A549 (cell line): Measurements from ENCODE around the gene DIAPH2. TPM values are rescaled to one million over a fixed set of nuclear protein-coding genes. Genes with fewer than 3 reads are reported as not detected.

Source experiments
- ATAC-seq, 2 experiments: fragments of 200-7000 bp in 1 of 2; fragments of >200 bp in 1 of 2; cut with Nextera tagmentation in 1 of 2; cut with Tn5 transposase in 1 of 2; 3 replicates each; pipeline versions ENCODE4 v1.8.0 to v1.9.1; 2018 to 2020; ENCODE audit warnings: mild to moderate bottlenecking in 1 of 2, moderate library complexity in 1 of 2
- CTCF ChIA-PET: fragments of 300-600 bp; sonication (Branson Sonifier 250); formaldehyde crosslinking; extraction: SDS; loops from one replicate; lab custom pipeline; 2021; ENCODE audit warnings: antibody characterized with exemption, inconsistent platforms; lab: Yijun Ruan, JAX
- POLR2A ChIA-PET: fragments of 350-600 bp; formaldehyde crosslinking; extraction: SDS; loops from one replicate; lab custom pipeline; 2021; ENCODE audit warnings: antibody characterized with exemption, inconsistent platforms; lab: Yijun Ruan, JAX
- DNase-seq, 2 experiments: peaks; one replicate each; pipeline versions ENCODE4 v3.0.0 to v3.0.0-alpha.2; 2011 to 2016; ENCODE audit warnings: low read depth in 1 of 2, low spot score in 1 of 2
- FAIRE-seq: peaks from 2 replicates; lab custom pipeline; 2011; peaks lifted over from hg19 to GRCh38; lab: Jason Lieb, UNC
- H3K27ac ChIP-seq, 2 experiments: fragments of >200 bp; sonication (Bioruptor Twin); formaldehyde crosslinking; 3 replicates each; pipeline ENCODE4 v1.5.1; 2016 to 2017
- H3K4me1 ChIP-seq: fragments of >200 bp; sonication (Bioruptor Twin); formaldehyde crosslinking; 3 replicates; pipeline ENCODE4 v1.6.1; 2016
- H3K4me2 ChIP-seq: fragments of >200 bp; sonication (Bioruptor Twin); formaldehyde crosslinking; 3 replicates; pipeline ENCODE4 v1.6.1; 2016
- H3K4me3 ChIP-seq: fragments of >200 bp; sonication (Bioruptor Twin); formaldehyde crosslinking; 3 replicates; pipeline ENCODE4 v1.5.1; 2016
- H3K9me3 ChIP-seq: fragments of >200 bp; sonication (Bioruptor Twin); formaldehyde crosslinking; 3 replicates; pipeline ENCODE4 v1.6.1; 2016
- BHLHE40 ChIP-seq: IDR thresholded peaks from 2 replicates; pipeline ENCODE4 v1.6.1; 2012; ENCODE audit warnings: low read depth, low read length, inconsistent platforms
- CBX2 ChIP-seq: fragments of 200-600 bp; sonication (generic); IDR thresholded peaks from 2 replicates; pipeline ENCODE4 v1.6.1; 2016; ENCODE audit warnings: low read depth, mild to moderate bottlenecking, borderline replicate concordance
- CBX8 ChIP-seq: fragments of 200-600 bp; sonication (generic); IDR thresholded peaks from 2 replicates; pipeline ENCODE4 v1.6.1; 2016
- CHD2 ChIP-seq: fragments of 150-350 bp; IDR thresholded peaks from 2 replicates; pipeline ENCODE4 v1.6.1; 2014; ENCODE audit warnings: low read length; ENCODE audit not compliant: partially characterized antibody
- EHF ChIP-seq: fragments of 250-450 bp; sonication (Bioruptor Pico); IDR thresholded peaks from 2 replicates; pipeline ENCODE4 v1.5.0; 2020; ENCODE audit warnings: mild to moderate bottlenecking
- EHMT2 ChIP-seq: fragments of 200-600 bp; sonication (generic); IDR thresholded peaks from 2 replicates; pipeline ENCODE4 v1.6.1; 2016; ENCODE audit warnings: antibody characterized with exemption, low read depth, mild to moderate bottlenecking, moderate library complexity
- ESRRA ChIP-seq: fragments of 150-350 bp; IDR thresholded peaks from 2 replicates; pipeline ENCODE4 v1.6.1; 2014; ENCODE audit warnings: mild to moderate bottlenecking, low read length, borderline replicate concordance
- FOSB ChIP-seq: fragments of 250-450 bp; sonication (Bioruptor Pico); IDR thresholded peaks from 2 replicates; pipeline ENCODE4 v1.5.0; 2020; ENCODE audit warnings: mild to moderate bottlenecking, moderate library complexity
- FOXS1 ChIP-seq: fragments of 250-450 bp; sonication (Bioruptor Pico); IDR thresholded peaks from 2 replicates; pipeline ENCODE4 v1.5.0; 2020; ENCODE audit warnings: mild to moderate bottlenecking, moderate library complexity
- GATA3 ChIP-seq: IDR thresholded peaks from 2 replicates; pipeline ENCODE4 v1.6.1; 2012; ENCODE audit warnings: borderline replicate concordance
- HOXB5 ChIP-seq: fragments of 250-450 bp; sonication (Bioruptor Pico); IDR thresholded peaks from 2 replicates; pipeline ENCODE4 v1.5.0; 2020; ENCODE audit warnings: mild to moderate bottlenecking, moderate library complexity
- JUN ChIP-seq, 2 experiments: fragments of >200 bp; sonication (Bioruptor Twin); formaldehyde crosslinking; IDR thresholded peaks; 2 replicates in 1 of 2; 3 replicates in 1 of 2; pipeline ENCODE4 v1.6.1; 2016 to 2017
- JUNB ChIP-seq: fragments of >200 bp; sonication (Bioruptor Twin); formaldehyde crosslinking; IDR thresholded peaks from 2 replicates; pipeline ENCODE4 v1.6.1; 2016
- KDM1A ChIP-seq: fragments of 200-600 bp; sonication (generic); IDR thresholded peaks from 2 replicates; pipeline ENCODE4 v1.6.1; 2016; ENCODE audit warnings: low read depth, mild to moderate bottlenecking
- MYC ChIP-seq: IDR thresholded peaks from 2 replicates; pipeline ENCODE4 v1.6.1; 2012; ENCODE audit warnings: mild to moderate bottlenecking, inconsistent platforms, low read length, improper control_type of control experiment, borderline replicate concordance
- PBX3 ChIP-seq: IDR thresholded peaks from 2 replicates; pipeline ENCODE4 v1.6.1; 2012
- PHF8 ChIP-seq: fragments of 200-600 bp; sonication (generic); IDR thresholded peaks from 2 replicates; pipeline ENCODE4 v1.6.1; 2016; ENCODE audit warnings: low read depth, mild to moderate bottlenecking, antibody characterized with exemption, moderate library complexity, borderline replicate concordance
- RARB ChIP-seq: fragments of 250-450 bp; sonication (Bioruptor Pico); IDR thresholded peaks from 2 replicates; pipeline ENCODE4 v1.8.0; 2021; ENCODE audit warnings: mild to moderate bottlenecking, moderate library complexity
- RCOR1 ChIP-seq: fragments of 150-350 bp; IDR thresholded peaks from 2 replicates; pipeline ENCODE4 v1.6.1; 2014; ENCODE audit warnings: antibody characterized with exemption, low read length, low read depth
- RFX5 ChIP-seq: fragments of 450-650 bp; IDR thresholded peaks from 2 replicates; pipeline ENCODE4 v1.7.1; 2014; ENCODE audit warnings: antibody characterized with exemption, mild to moderate bottlenecking, moderate library complexity
- RNF2 ChIP-seq: fragments of 200-600 bp; sonication (generic); IDR thresholded peaks from 2 replicates; pipeline ENCODE4 v1.6.1; 2016; ENCODE audit warnings: low read depth, mild to moderate bottlenecking, antibody characterized with exemption, moderate library complexity, borderline replicate concordance
- TFCP2L1 ChIP-seq: fragments of 250-450 bp; sonication (Bioruptor Pico); IDR thresholded peaks from 2 replicates; pipeline ENCODE4 v1.5.0; 2021; ENCODE audit warnings: mild to moderate bottlenecking
- ZC3H11A ChIP-seq: fragments of 450-650 bp; IDR thresholded peaks from 2 replicates; pipeline ENCODE4 v1.6.1; 2014; ENCODE audit warnings: antibody characterized with exemption, mild to moderate bottlenecking
- ZNF302 ChIP-seq: fragments of 250-450 bp; sonication (Bioruptor Pico); IDR thresholded peaks from 2 replicates; pipeline ENCODE4 v1.9.0; 2021; ENCODE audit warnings: inconsistent platforms, mild to moderate bottlenecking, moderate library complexity
- ZSCAN20 ChIP-seq: fragments of 250-450 bp; sonication (Bioruptor Pico); IDR thresholded peaks from 2 replicates; pipeline ENCODE4 v1.8.0; 2022; ENCODE audit warnings: mild to moderate bottlenecking, moderate library complexity
- WGBS: methylation state at CpG from one replicate; pipeline ENCODE4 v1.1.6; 2017; ENCODE audit errors: missing lambda C conversion rate; 5-methylcytosine and 5-hydroxymethylcytosine counted together
- polyA plus RNA-seq, 4 experiments: library from polyadenylated mRNA; depleted of rRNA in 3 of 4; stranded (reverse); fragments of >200 nt; fragmentation: RNase III in 1 of 4; extraction: RNeasy Plus Mini Kit Qiagen cat#74134 plus additional on column Dnase treatment in 1 of 4; gene quantifications; 2 replicates in 3 of 4; 3 replicates in 1 of 4; pipeline ENCODE4 v1.2.3, GENCODE V29; 2011 to 2017
- TF ChIP-seq, protein P1 (sequence below): IDR thresholded peaks from 2 replicates; pipeline ENCODE4 v1.6.1; 2012; ENCODE audit warnings: low read depth, borderline replicate concordance
- TF ChIP-seq, protein P2 (sequence below): fragments of >200 bp; sonication (Bioruptor Twin); formaldehyde crosslinking; IDR thresholded peaks from 3 replicates; pipeline ENCODE4 v1.6.1; 2016

Gene DIAPH2
- polyA plus RNA-seq, 2 of the 4 experiments (the other 2 are of a cell fraction): 3.7 to 10.0 TPM

- no peak overlapping the region for H3K27ac ChIP-seq
- no peak overlapping the region for H3K4me3 ChIP-seq
- DNase-seq: no peak
- no peak for ATAC-seq
- CTCF ChIA-PET: no interaction called here
- TF ChIP-seq HOXB5 (CRISPR knock-in tag) (no peak), FOSB (no peak), PHF8 (no peak)
- POLR2A ChIA-PET: no interaction called here
- no peak for FAIRE-seq
- no peak overlapping the region for H3K4me2 ChIP-seq
- no peaks in the 10 kb centered on the region for H3K9me3 ChIP-seq
- H3K4me1 ChIP-seq: no peaks in the 10 kb centered on the region
Observed at GRCh38 chrX:97117572-97117971, 432.9 kb downstream of the DIAPH2 start.

DNA sequence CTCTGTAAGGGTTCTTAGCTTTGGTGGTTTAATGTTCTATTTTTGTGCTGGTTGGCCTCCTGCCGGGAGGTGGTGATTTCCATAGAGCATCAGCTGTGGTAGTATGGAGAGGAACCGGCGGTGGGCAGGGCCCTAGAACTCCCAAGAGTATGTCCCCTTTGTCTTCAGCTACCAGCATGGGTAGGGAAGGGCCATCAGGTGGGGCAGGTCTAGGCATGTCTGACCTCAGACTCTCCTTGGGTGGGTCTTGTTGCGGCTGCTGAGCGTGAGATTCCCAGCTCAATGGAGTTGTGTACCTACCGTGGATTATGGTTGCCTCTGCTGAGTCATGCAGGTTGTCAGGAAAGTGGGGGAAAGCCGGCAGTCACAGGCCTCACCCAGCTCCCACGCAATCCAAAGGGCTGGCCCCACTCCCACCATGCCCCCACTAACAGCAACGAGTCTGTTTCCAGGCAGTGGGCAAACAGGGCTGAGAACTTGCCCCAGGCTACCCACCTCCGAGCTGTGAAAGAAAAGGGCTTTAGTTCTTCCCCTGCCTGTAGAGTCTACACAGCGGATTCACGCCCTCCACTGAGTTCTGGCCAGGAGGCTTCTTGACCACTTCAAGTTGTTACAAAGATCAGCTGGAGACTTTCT lies 434.9 kb downstream of the DIAPH2 start:
- Histone ChIP-seq H3K4me1 (no peaks in the 10 kb centered on the region), H3K4me3 (no peak overlapping the region), H3K9me3 (no peaks in the 10 kb centered on the region), H3K27ac (peak overlapping the region in 1 of 2 experiments; percentile 59; a peak in 3 of 6 replicates), H3K4me2 (no peak overlapping the region)
- TF ChIP-seq MYC: no peak
- TF ChIP-seq, protein P1, sequence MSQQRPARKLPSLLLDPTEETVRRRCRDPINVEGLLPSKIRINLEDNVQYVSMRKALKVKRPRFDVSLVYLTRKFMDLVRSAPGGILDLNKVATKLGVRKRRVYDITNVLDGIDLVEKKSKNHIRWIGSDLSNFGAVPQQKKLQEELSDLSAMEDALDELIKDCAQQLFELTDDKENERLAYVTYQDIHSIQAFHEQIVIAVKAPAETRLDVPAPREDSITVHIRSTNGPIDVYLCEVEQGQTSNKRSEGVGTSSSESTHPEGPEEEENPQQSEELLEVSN: no peak
- no peak for TF ChIP-seq RFX5
- no peak for TF ChIP-seq FOXS1 (CRISPR knock-in tag)
- TF ChIP-seq CHD2: no peak
- TF ChIP-seq CBX8: no peak
- no peak for TF ChIP-seq ESRRA
- no peak for TF ChIP-seq ZC3H11A
- TF ChIP-seq ZSCAN20 (CRISPR knock-in tag): no peak
- TF ChIP-seq EHMT2: no peak
- TF ChIP-seq JUNB: no peak
- no peak for TF ChIP-seq BHLHE40
- TF ChIP-seq TFCP2L1 (CRISPR knock-in tag): no peak
- no peak for TF ChIP-seq JUN (IDR thresholded peaks at IDR 0.05)
- TF ChIP-seq, protein P2, sequence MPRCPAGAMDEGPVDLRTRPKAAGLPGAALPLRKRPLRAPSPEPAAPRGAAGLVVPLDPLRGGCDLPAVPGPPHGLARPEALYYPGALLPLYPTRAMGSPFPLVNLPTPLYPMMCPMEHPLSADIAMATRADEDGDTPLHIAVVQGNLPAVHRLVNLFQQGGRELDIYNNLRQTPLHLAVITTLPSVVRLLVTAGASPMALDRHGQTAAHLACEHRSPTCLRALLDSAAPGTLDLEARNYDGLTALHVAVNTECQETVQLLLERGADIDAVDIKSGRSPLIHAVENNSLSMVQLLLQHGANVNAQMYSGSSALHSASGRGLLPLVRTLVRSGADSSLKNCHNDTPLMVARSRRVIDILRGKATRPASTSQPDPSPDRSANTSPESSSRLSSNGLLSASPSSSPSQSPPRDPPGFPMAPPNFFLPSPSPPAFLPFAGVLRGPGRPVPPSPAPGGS: no peak
- WGBS: 87% methylated on average over 11 of the region's 12 CpGs
- ATAC-seq: no peak
- CTCF ChIA-PET: no interaction called here
- DNase-seq: no peak
- POLR2A ChIA-PET: interaction anchor here (0.7 kb wide), 1 partner anchor 40 kb away, joined by 7 read pairs; no protein-coding TSS in a partner anchor
- no peak for FAIRE-seq

- Histone ChIP-seq H3K4me2 (no peak overlapping the region), H3K4me1 (no peaks in the 10 kb centered on the region), H3K4me3 (no peak overlapping the region), H3K27ac (no peak overlapping the region), H3K9me3 (no peaks in the 10 kb centered on the region)
- WGBS: 96% methylated on average over 2 of the region's 2 CpGs
- DNase-seq: no peak
- ChIA-PET CTCF (no interaction called here), POLR2A (no interaction called here)
- TF ChIP-seq EHF (CRISPR knock-in tag) (no peak), ZNF302 (no peak), PBX3 (no peak), GATA3 (no peak), RARB (CRISPR knock-in tag) (no peak), RCOR1 (no peak), EHMT2 (no peak), RFX5 (no peak), FOXS1 (CRISPR knock-in tag) (no peak), CBX2 (no peak), RNF2 (no peak), KDM1A (no peak)
- TF ChIP-seq, protein P2: no peak
- no peak for ATAC-seq
- FAIRE-seq: peak; percentile 81
Observed at GRCh38 chrX:97123001-97123400, 438.4 kb downstream of the DIAPH2 start.
